ENCODE measurements around the gene KLRC2.
"Not testable (repeated sequence)": the region's sequence is repeated elsewhere in the genome, so short reads cannot be mapped to it uniquely, and the experiment has no call there.

DNA sequence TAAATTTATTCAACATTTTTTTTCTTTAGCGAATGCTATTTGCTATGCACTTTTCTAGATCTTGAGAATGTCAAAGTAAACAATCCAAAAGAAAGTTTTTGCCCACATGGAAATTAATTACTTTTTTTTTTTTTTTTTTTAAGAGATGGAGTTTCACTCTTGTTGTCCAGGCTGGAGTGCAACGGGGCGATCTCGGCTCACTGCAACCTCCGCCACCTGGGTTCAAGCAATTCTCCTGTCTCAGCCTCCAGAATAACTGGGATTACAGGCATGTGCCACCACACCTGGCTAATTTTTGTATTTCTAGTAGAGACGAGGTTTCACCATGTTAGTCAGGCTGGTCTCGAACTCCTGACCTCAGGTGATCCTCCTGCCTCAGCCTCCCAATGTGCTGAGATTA, 44.8 kb downstream of the KLRC2 start:
- TF ChIP-seq POLR2AphosphoS5 (IDR thresholded peaks at IDR 0.05; ENCODE audit: low read depth): not testable (repeated sequence)
- TF ChIP-seq, protein P1, sequence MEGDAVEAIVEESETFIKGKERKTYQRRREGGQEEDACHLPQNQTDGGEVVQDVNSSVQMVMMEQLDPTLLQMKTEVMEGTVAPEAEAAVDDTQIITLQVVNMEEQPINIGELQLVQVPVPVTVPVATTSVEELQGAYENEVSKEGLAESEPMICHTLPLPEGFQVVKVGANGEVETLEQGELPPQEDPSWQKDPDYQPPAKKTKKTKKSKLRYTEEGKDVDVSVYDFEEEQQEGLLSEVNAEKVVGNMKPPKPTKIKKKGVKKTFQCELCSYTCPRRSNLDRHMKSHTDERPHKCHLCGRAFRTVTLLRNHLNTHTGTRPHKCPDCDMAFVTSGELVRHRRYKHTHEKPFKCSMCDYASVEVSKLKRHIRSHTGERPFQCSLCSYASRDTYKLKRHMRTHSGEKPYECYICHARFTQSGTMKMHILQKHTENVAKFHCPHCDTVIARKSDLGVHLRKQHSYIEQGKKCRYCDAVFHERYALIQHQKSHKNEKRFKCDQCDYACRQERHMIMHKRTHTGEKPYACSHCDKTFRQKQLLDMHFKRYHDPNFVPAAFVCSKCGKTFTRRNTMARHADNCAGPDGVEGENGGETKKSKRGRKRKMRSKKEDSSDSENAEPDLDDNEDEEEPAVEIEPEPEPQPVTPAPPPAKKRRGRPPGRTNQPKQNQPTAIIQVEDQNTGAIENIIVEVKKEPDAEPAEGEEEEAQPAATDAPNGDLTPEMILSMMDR (IDR thresholded peaks at IDR 0.05; ENCODE audit: insufficient read depth, low read length): not testable (repeated sequence)

Data from HL-60 (cell line).